BLaER1 treated with 17β-estradiol and CSF1 and Interleukin-3, amounts not matched to agents 10 nM and 100 nM (cell line): Measurements from ENCODE around the gene ADK.
A peak's percentile ranks its signal among the peaks of the same experiment; 100 is the strongest.

Experiments
- H3K27ac ChIP-seq, 11 experiments: shearing (Covaris generic); formaldehyde crosslinking; 2 replicates each; pipeline ENCODE4 v1.8.1; 2022
- H3K27me3 ChIP-seq, 11 experiments: shearing (Covaris generic); formaldehyde crosslinking; 2 replicates each; pipeline ENCODE4 v1.8.1; 2022
- H3K36me3 ChIP-seq, 11 experiments: shearing (Covaris generic); formaldehyde crosslinking; 2 replicates each; pipeline ENCODE4 v1.8.1; 2022
- H3K4me1 ChIP-seq, 10 experiments: shearing (Covaris generic); formaldehyde crosslinking; 2 replicates each; pipeline ENCODE4 v1.8.1; 2022
- H3K4me2 ChIP-seq, 11 experiments: shearing (Covaris generic); formaldehyde crosslinking; 2 replicates each; pipeline ENCODE4 v1.8.1; 2022
- H3K4me3 ChIP-seq, 10 experiments: shearing (Covaris generic); formaldehyde crosslinking; 2 replicates each; pipeline ENCODE4 v1.8.1; 2022
- H3K9ac ChIP-seq, 11 experiments: shearing (Covaris generic); formaldehyde crosslinking; 2 replicates each; pipeline ENCODE4 v1.8.1; 2022
- H3K9me3 ChIP-seq, 11 experiments: shearing (Covaris generic); formaldehyde crosslinking; replicated peaks in 1 of 11; 2 replicates each; pipeline ENCODE4 v1.8.1; 2022
- H4K20me1 ChIP-seq, 11 experiments: shearing (Covaris generic); formaldehyde crosslinking; 2 replicates each; pipeline ENCODE4 v1.8.1; 2022
- Cebpa-rat ChIP-seq, 11 experiments: shearing (Covaris generic); IDR thresholded peaks; 2 replicates each; pipeline ENCODE4 v1.8.1; 2022

Gene ADK

DNA sequence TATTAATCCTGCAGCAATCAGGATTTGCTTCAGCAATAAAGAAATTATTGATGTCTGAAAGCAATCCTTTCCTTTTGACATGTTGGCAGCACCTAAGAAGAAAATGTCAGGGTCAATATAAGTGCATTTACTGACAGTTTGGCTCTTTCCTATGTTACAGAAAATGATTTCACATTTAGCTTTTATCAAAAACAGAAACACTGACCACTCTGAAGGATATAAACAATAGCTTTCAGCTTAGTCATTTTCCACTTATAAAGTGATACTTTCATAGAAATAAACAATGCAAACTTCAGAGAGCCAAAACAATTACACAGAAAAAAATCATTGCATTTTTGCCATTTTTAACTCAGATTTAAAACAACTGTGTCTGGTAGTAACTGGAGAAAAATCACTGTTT, 349.8 kb downstream of the ADK start:
- Histone ChIP-seq H3K9ac (no peak overlapping the region), H3K4me1 (peaks cover 0 to 32% (median 17%) of the 10 kb centered on the region in 10 experiments; a peak in 14 of 20 replicates), H3K4me3 (no peak overlapping the region), H3K9me3 (peaks cover 23 to 51% (median 41%) of the 10 kb centered on the region in 11 experiments), H3K27me3 (no peaks in the 10 kb centered on the region), H3K27ac (no peak overlapping the region), H3K4me2 (no peak overlapping the region), H3K36me3 (peaks cover 23 to 56% (median 37%) of the 10 kb centered on the region in 11 experiments), H4K20me1 (no peaks in the 10 kb centered on the region)
- no peak for TF ChIP-seq Cebpa-rat (IDR thresholded peaks at IDR 0.05)

DNA sequence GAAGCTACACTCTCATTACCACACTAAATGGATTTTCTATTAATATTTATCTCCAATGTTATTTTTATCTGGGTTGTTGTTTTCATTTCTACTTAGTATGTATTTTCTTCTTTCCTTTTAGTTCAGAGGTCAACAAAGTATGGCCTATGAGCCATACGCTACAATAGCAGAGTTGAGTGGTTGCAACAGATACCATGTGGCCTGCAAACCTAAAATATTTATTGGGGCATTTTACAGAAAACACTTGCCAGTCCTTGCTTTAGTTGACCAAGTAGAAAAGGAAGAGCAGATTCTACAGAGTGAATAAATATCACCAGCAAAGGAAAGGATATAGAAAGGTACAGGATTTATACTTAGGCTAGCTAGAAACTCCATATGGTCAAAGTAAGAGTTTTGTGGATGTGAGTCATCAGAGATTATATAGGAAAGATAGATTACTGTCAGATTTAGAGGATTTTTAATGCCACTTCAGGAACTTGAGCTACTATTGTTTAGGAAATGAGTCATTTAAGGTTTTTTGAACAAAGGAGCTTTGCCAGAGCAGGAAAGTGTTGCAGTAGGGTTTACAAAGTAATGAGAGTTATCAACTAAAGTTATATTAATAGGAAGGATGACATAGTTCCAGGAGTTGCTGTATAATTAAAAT, 352.1 kb downstream of the ADK start:
- H3K9me3 ChIP-seq = peaks cover 19 to 38% (median 32%) of the 10 kb centered on the region in 11 experiments
- no peak for TF ChIP-seq Cebpa-rat (IDR thresholded peaks at IDR 0.05)
- no peak overlapping the region for H3K4me3 ChIP-seq
- H3K27ac ChIP-seq = peak overlapping the region in 6 of 11 experiments; percentile 4 to 45 (median 26); a peak in 7 of 22 replicates
- no peaks in the 10 kb centered on the region for H3K27me3 ChIP-seq
- no peaks in the 10 kb centered on the region for H4K20me1 ChIP-seq
- no peak overlapping the region for H3K9ac ChIP-seq
- H3K36me3 ChIP-seq = peaks cover 31 to 57% (median 39%) of the 10 kb centered on the region in 11 experiments
- H3K4me1 ChIP-seq = peaks cover 0 to 32% (median 17%) of the 10 kb centered on the region in 10 experiments; a peak in 14 of 20 replicates
- peak overlapping the region in 8 of 11 experiments; percentile 18 to 77 (median 38); a peak in 12 of 22 replicates for H3K4me2 ChIP-seq

DNA sequence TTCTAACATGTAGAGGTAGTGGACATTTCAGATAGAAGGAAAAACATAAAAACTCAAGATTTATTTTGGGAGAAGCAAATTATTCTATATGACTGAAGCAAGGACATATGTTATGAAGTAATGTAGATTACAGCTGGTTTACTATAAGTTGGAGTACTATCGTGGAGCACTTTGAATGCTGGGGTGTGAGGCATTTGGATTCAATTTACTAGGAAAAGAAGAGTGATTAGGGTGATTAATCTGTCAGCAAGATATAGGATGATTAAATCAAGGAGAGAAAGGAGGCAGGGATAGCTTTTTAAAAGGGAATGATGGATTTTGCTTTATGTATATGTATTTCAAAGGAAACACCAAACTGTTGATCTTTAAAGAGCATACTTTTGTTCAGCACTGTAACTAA, 356.9 kb downstream of the ADK start:
- Histone ChIP-seq H3K9me3 (peaks cover 44 to 61% (median 52%) of the 10 kb centered on the region in 11 experiments), H4K20me1 (no peaks in the 10 kb centered on the region), H3K27ac (no peak overlapping the region), H3K36me3 (peaks cover 28 to 73% (median 45%) of the 10 kb centered on the region in 11 experiments), H3K9ac (no peak overlapping the region), H3K4me1 (peaks cover 0 to 21% (median 10%) of the 10 kb centered on the region in 10 experiments; a peak in 14 of 20 replicates), H3K4me2 (no peak overlapping the region), H3K4me3 (no peak overlapping the region), H3K27me3 (no peaks in the 10 kb centered on the region)
- TF ChIP-seq Cebpa-rat (IDR thresholded peaks at IDR 0.05) = no peak

DNA sequence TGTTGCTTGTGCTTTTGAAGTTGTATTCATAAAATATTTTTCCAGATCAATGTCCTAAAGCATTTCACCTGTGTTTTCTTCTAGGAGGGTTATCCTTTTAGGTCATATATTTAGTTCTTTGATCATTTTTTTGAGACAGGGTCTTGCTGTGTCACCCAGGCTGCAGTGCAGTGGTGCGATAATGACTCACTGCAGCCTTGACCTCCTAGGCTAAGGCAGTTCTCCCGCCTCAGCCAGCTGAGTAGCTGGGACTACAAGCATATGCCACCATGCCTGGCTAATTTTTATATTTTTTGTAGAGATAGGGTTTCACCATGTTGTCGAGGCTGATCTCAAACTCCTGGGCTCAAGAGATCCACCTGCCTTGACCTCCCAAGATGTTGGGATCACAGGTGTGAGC, 359.6 kb downstream of the ADK start:
- H3K27ac ChIP-seq = no peak overlapping the region

DNA sequence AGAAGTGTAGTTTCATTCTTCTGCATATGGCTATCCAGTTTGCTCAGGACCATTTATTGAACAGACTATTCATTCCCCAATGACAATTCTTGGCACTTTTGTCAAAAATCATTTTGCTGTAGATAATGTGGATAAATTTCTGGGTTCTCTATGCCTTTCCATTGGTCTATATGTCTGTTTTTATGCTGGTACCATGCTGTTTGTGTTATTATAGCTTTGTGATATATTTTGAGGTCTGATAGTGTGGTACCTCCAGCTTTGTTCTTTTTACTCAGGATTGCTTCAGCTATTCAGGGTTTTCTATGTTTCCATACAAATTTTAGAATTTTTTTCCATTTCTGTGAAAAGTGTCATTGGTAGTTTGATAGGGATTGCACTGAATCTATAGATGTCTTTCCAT, 360.0 kb downstream of the ADK start:
- no peak for TF ChIP-seq Cebpa-rat (IDR thresholded peaks at IDR 0.05)
- H3K4me2 ChIP-seq = no peak overlapping the region
- H3K9me3 ChIP-seq = peaks cover 55 to 72% (median 63%) of the 10 kb centered on the region in 11 experiments
- no peak overlapping the region for H3K27ac ChIP-seq
- H4K20me1 ChIP-seq = no peaks in the 10 kb centered on the region
- no peaks in the 10 kb centered on the region; a peak in 1 of 22 replicates for H3K27me3 ChIP-seq
- no peaks in the 10 kb centered on the region for H3K4me1 ChIP-seq
- no peak overlapping the region for H3K9ac ChIP-seq
- peaks cover 29 to 84% (median 54%) of the 10 kb centered on the region in 11 experiments for H3K36me3 ChIP-seq
- no peak overlapping the region for H3K4me3 ChIP-seq

More for the DNA sequence above, 359.6 kb downstream of the ADK start:
- Histone ChIP-seq H3K4me2 (no peak overlapping the region), H3K36me3 (peaks cover 29 to 84% (median 53%) of the 10 kb centered on the region in 11 experiments), H3K27me3 (no peaks in the 10 kb centered on the region; a peak in 1 of 22 replicates), H3K9me3 (peaks cover 54 to 72% (median 62%) of the 10 kb centered on the region in 11 experiments), H3K4me3 (no peak overlapping the region), H4K20me1 (no peaks in the 10 kb centered on the region), H3K4me1 (no peaks in the 10 kb centered on the region), H3K9ac (no peak overlapping the region)
- no peak for TF ChIP-seq Cebpa-rat (IDR thresholded peaks at IDR 0.05)

DNA sequence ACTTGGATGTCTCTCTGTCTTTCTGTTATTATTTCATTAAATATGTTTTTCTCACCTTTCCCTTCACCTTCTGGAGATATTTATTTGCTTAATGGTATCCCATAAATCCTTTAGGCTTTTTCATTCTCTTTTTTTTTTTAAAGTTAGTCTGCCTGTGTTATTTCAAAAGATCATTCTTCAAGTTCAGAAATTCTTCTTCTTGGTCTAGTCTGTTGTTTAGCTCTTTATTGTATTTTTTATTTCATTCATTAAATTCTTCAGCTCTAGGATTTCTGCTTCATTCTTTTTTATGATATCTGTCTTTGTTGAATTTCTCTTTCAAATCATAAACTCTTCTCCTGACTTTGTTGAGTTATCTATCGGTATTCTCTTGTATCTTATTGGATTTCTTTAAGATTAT, 363.3 kb downstream of the ADK start:
- Histone ChIP-seq H3K9me3 (peaks cover 59 to 72% (median 66%) of the 10 kb centered on the region in 11 experiments), H4K20me1 (no peaks in the 10 kb centered on the region), H3K36me3 (peaks cover 26 to 62% (median 46%) of the 10 kb centered on the region in 11 experiments), H3K27me3 (no peaks in the 10 kb centered on the region; a peak in 1 of 22 replicates), H3K4me3 (no peak overlapping the region), H3K9ac (no peak overlapping the region), H3K4me2 (no peak overlapping the region), H3K4me1 (no peaks in the 10 kb centered on the region), H3K27ac (no peak overlapping the region)
- TF ChIP-seq Cebpa-rat (IDR thresholded peaks at IDR 0.05) = no peak

DNA sequence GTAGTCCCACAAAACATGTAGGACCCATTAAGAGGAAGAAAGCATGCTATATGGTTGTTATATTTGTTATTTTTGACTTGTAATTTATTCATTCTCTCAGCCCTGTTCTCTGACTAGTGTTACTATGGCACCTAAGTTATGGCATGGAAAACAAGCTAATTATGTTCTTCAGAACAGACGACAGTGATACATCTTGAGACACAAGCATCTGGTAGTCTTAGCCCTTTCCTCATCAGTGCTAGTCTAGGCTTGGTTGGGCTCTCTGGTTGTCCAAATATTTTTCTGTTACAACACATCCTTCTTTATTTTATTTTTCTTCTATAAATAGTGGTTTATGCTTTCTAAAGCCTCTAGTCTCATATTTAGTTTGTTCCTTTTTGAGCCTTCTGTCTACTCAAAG, 367.0 kb downstream of the ADK start:
- Histone ChIP-seq H4K20me1 (no peaks in the 10 kb centered on the region), H3K9me3 (peaks cover 30 to 40% (median 34%) of the 10 kb centered on the region in 11 experiments)

DNA sequence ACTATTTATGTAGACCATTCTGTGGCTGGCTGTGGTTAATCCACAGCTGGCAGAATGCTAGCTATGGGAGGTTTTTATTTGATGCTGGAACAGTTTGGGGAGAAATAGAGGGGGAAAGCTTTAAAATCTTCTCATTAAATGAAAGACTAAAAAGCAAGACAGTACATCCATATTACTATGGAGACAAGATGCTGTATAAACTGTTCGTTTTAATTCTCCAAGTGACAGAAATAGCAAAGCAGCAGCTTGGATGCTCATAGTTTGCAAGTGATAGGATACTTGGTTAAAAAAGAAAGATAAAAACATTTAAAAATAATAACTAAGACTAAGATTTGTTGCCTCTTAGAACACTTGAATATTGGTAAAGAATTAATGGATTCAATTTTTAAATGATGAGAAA, 370.5 kb downstream of the ADK start:
- no peak overlapping the region for H3K4me2 ChIP-seq
- H4K20me1 ChIP-seq = no peaks in the 10 kb centered on the region
- H3K9me3 ChIP-seq = peaks cover 0 to 6% (median 0%) of the 10 kb centered on the region in 11 experiments; a peak in 7 of 22 replicates
- peaks cover 0 to 18% (median 11%) of the 10 kb centered on the region in 11 experiments; a peak in 16 of 22 replicates for H3K36me3 ChIP-seq
- H3K4me3 ChIP-seq = no peak overlapping the region
- H3K9ac ChIP-seq = no peak overlapping the region
- H3K27ac ChIP-seq = no peak overlapping the region
- no peaks in the 10 kb centered on the region for H3K27me3 ChIP-seq
- H3K4me1 ChIP-seq = peaks cover 0 to 17% (median 0%) of the 10 kb centered on the region in 10 experiments; a peak in 4 of 20 replicates
- no peak for TF ChIP-seq Cebpa-rat (IDR thresholded peaks at IDR 0.05)

More for the DNA sequence above, 367.0 kb downstream of the ADK start:
- Histone ChIP-seq H3K4me2 (no peak overlapping the region), H3K9ac (no peak overlapping the region), H3K27me3 (no peaks in the 10 kb centered on the region; a peak in 1 of 22 replicates), H3K4me3 (no peak overlapping the region), H3K27ac (no peak overlapping the region), H3K4me1 (peaks cover 0 to 12% (median 0%) of the 10 kb centered on the region in 10 experiments; a peak in 4 of 20 replicates), H3K36me3 (peaks cover 18 to 35% (median 32%) of the 10 kb centered on the region in 11 experiments)
- no peak for TF ChIP-seq Cebpa-rat (IDR thresholded peaks at IDR 0.05)

DNA sequence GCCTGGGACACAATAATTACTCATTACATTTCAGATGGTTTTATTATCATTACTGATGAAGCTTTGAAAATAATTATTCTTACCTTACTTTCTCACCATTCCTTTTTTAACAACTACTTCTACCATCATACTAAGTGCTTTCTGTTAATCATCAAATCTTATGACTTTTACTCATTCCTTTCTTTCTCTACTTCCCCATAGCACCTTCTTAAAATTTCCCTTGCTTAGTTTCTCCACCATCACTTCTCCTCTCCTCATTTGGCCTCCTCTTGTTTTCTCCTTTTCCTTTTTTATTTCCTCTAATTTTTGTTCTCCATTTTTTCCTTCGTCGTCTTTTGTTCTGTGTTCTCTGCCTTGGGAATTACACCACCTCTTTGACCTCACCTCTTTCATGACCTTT, 372.2 kb downstream of the ADK start:
- Histone ChIP-seq H4K20me1 (no peaks in the 10 kb centered on the region), H3K9ac (no peak overlapping the region), H3K27ac (peak overlapping the region in 2 of 11 experiments; percentile 26 to 41; a peak in 1 of 22 replicates), H3K36me3 (peaks cover 0 to 34% (median 21%) of the 10 kb centered on the region in 11 experiments; a peak in 16 of 22 replicates), H3K4me3 (no peak overlapping the region), H3K9me3 (no peaks in the 10 kb centered on the region), H3K4me2 (peak overlapping the region in 2 of 11 experiments; percentile 24 to 42; a peak in 3 of 22 replicates), H3K4me1 (peaks cover 0 to 17% (median 0%) of the 10 kb centered on the region in 10 experiments; a peak in 4 of 20 replicates), H3K27me3 (no peaks in the 10 kb centered on the region)
- TF ChIP-seq Cebpa-rat (IDR thresholded peaks at IDR 0.05) = no peak
